ENCODE measurements around the gene KANSL3.

DNA sequence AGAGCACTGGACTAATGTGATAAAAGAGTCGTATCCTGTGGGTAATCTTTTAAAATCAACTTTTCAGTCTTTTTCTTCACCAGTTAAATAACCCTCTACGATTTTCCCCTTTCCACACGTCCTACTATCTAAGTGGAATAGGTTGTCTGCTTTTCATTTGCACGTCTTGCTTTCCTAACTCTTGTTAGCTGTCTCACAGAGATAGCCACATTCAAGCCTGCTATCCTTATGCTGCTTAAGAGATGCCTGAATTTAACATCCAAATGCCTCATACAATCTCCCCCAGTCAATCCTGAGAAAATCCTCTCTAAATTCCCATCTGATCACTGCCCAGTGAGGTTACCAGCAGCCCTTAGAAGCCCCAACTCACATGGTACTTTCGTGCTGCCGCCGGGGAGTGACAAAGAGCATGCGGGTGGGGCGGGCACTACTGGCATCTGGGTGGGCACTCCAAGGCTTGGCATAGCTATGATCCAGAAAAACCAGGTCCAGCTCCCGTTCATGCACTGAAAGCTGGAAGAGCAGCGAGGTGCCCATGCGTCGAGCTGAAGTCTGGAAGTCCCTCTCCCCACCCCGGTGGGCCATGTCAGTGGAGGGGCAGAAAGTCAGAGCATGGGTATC lies 1.5 kb downstream of the KANSL3 start:
- TF ChIP-seq, protein P1, sequence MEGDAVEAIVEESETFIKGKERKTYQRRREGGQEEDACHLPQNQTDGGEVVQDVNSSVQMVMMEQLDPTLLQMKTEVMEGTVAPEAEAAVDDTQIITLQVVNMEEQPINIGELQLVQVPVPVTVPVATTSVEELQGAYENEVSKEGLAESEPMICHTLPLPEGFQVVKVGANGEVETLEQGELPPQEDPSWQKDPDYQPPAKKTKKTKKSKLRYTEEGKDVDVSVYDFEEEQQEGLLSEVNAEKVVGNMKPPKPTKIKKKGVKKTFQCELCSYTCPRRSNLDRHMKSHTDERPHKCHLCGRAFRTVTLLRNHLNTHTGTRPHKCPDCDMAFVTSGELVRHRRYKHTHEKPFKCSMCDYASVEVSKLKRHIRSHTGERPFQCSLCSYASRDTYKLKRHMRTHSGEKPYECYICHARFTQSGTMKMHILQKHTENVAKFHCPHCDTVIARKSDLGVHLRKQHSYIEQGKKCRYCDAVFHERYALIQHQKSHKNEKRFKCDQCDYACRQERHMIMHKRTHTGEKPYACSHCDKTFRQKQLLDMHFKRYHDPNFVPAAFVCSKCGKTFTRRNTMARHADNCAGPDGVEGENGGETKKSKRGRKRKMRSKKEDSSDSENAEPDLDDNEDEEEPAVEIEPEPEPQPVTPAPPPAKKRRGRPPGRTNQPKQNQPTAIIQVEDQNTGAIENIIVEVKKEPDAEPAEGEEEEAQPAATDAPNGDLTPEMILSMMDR (IDR thresholded peaks at IDR 0.05): no peak
- TF ChIP-seq ZFX (IDR thresholded peaks at IDR 0.05; ENCODE audit: borderline replicate concordance): no peak
